ENCODE measurements around the gene PHRF1. TPM values are rescaled to one million over a fixed set of nuclear protein-coding genes. Genes with fewer than 3 reads are reported as not detected.
A peak's percentile ranks its signal among the peaks of the same experiment; 100 is the strongest.

PHRF1 gene
- total and polyA plus RNA-seq, 7 donors = 6.6 to 29.3 (median 16.1) TPM

GRCh38 chr11:621838-622237 is 45.6 kb downstream of the PHRF1 start:
- WGBS, 2 donors = 84 to 90% methylated on average over 27 of the region's 27 CpGs
- Histone ChIP-seq H3K27me3 (peaks cover 0 to 37% (median 0%) of the 10 kb centered on the region in 3 donors), H3K9me3 (no peaks in the 10 kb centered on the region), H3K36me3 (peaks cover 0 to 27% (median 8%) of the 10 kb centered on the region in 4 donors), H3K27ac (no peak overlapping the region), H3K4me3 (no peak overlapping the region), H3K4me1 (peaks cover 0 to 8% (median 7%) of the 10 kb centered on the region in 4 donors)
- TF ChIP-seq EP300 (IDR thresholded peaks at IDR 0.05) = no peak
- TF ChIP-seq, protein P1, sequence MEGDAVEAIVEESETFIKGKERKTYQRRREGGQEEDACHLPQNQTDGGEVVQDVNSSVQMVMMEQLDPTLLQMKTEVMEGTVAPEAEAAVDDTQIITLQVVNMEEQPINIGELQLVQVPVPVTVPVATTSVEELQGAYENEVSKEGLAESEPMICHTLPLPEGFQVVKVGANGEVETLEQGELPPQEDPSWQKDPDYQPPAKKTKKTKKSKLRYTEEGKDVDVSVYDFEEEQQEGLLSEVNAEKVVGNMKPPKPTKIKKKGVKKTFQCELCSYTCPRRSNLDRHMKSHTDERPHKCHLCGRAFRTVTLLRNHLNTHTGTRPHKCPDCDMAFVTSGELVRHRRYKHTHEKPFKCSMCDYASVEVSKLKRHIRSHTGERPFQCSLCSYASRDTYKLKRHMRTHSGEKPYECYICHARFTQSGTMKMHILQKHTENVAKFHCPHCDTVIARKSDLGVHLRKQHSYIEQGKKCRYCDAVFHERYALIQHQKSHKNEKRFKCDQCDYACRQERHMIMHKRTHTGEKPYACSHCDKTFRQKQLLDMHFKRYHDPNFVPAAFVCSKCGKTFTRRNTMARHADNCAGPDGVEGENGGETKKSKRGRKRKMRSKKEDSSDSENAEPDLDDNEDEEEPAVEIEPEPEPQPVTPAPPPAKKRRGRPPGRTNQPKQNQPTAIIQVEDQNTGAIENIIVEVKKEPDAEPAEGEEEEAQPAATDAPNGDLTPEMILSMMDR (IDR thresholded peaks at IDR 0.05) = no peak
- intact Hi-C loops (cut with DNase I) = no loop called here
- no peak for DNase-seq

DNA sequence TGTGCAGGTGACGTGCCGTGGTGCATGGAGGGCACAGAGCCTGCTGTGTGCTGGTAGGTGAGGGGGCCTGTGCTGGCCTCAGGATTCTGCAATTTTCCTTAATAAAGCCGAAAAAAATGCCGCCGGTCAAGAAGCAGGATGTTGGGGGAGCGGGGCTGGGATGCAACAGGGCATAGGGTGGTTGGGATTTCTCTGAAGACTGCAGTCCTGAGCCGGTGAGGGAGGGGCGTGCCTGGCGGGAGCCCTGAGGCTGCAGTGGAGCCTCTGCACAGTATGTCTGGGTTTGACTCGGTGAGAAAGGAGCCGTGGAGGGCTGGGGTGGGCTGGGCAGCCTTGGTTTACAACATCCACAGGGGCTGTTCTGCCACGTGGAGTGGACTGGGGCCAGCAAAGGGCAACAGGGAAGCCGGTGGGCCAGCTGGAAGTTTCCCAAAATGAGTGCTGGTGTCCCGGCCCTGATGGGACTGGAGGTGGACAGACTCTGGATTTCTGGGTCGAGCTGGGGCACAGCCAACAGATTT is 47.1 kb downstream of the PHRF1 start:
- intact Hi-C loops (cut with DNase I) = no loop called here
- Histone ChIP-seq H3K27ac (no peak overlapping the region), H3K9me3 (no peaks in the 10 kb centered on the region), H3K4me1 (peaks cover 0 to 14% (median 10%) of the 10 kb centered on the region in 4 donors), H3K4me3 (no peak overlapping the region), H3K27me3 (peaks cover 0 to 37% (median 0%) of the 10 kb centered on the region in 3 donors), H3K36me3 (peaks cover 0 to 18% (median 3%) of the 10 kb centered on the region in 4 donors)
- no peak for DNase-seq
- TF ChIP-seq EP300 (IDR thresholded peaks at IDR 0.05) = no peak
- TF ChIP-seq, protein P1 (IDR thresholded peaks at IDR 0.05) = no peak
- no peak for TF ChIP-seq POLR2AphosphoS5 (IDR thresholded peaks at IDR 0.05)
- no peak for TF ChIP-seq POLR2A (IDR thresholded peaks at IDR 0.05)
- 60 to 80% methylated on average over 15 of the region's 15 CpGs for WGBS, 2 donors

GRCh38 chr11:623999-624704 is 47.9 kb downstream of the PHRF1 start:
- peaks cover 0 to 21% (median 16%) of the 10 kb centered on the region in 4 donors for H3K4me1 ChIP-seq
- TF ChIP-seq, protein P1 (IDR thresholded peaks at IDR 0.05) = no peak
- no peak for TF ChIP-seq EP300 (IDR thresholded peaks at IDR 0.05)
- no peak for TF ChIP-seq POLR2AphosphoS5 (IDR thresholded peaks at IDR 0.05)
- TF ChIP-seq POLR2A (IDR thresholded peaks at IDR 0.05) = peak in 1 of 2 donors; percentile 54
- WGBS, 2 donors = 17 to 70% methylated on average over 25 of the region's 25 CpGs
- intact Hi-C loops (cut with DNase I) = no loop called here
- DNase-seq = no peak
- peaks cover 0 to 37% (median 0%) of the 10 kb centered on the region in 3 donors for H3K27me3 ChIP-seq
- no peak overlapping the region for H3K4me3 ChIP-seq
- no peaks in the 10 kb centered on the region for H3K9me3 ChIP-seq
- no peak overlapping the region for H3K27ac ChIP-seq
- peaks cover 0 to 18% (median 3%) of the 10 kb centered on the region in 4 donors for H3K36me3 ChIP-seq

GRCh38 chr11:624705-625635 is 48.7 kb downstream of the PHRF1 start, which contains the start of gene CDHR5:
Gene CDHR5, minus strand, starts transcription at chr11:624955. Its CDS starts 53 bp downstream, at chr11:624902.
- no peak within 1 kb of the TSS for H3K4me3 ChIP-seq
- no peaks in the 10 kb centered on the region for H3K9me3 ChIP-seq
- TF ChIP-seq POLR2A (IDR thresholded peaks at IDR 0.05) (peak in 1 of 2 donors; percentile 61), EP300 (IDR thresholded peaks at IDR 0.05) (no peak), POLR2AphosphoS5 (IDR thresholded peaks at IDR 0.05) (peak in 1 of 4 donors; percentile 31)
- TF ChIP-seq, protein P1 (IDR thresholded peaks at IDR 0.05) = no peak
- peaks cover 0 to 37% (median 0%) of the 10 kb centered on the region in 3 donors for H3K27me3 ChIP-seq
- no peak for DNase-seq
- peaks cover 0 to 18% (median 3%) of the 10 kb centered on the region in 4 donors for H3K36me3 ChIP-seq
- no peak within 1 kb of the TSS for H3K27ac ChIP-seq
- intact Hi-C loops (cut with DNase I) = no loop called here
- WGBS, 2 donors = 18 to 62% methylated on average over 33 of the region's 33 CpGs
- H3K4me1 ChIP-seq = peaks cover 0 to 28% (median 24%) of the 10 kb centered on the region in 4 donors
